ENCODE results near the gene GFPT2. TPM values are rescaled to one million over a fixed set of nuclear protein-coding genes. Genes with fewer than 3 reads are reported as not detected.

Gene GFPT2
- total RNA-seq, 1 donor from 2014 or later, result 2.4 TPM

DNA sequence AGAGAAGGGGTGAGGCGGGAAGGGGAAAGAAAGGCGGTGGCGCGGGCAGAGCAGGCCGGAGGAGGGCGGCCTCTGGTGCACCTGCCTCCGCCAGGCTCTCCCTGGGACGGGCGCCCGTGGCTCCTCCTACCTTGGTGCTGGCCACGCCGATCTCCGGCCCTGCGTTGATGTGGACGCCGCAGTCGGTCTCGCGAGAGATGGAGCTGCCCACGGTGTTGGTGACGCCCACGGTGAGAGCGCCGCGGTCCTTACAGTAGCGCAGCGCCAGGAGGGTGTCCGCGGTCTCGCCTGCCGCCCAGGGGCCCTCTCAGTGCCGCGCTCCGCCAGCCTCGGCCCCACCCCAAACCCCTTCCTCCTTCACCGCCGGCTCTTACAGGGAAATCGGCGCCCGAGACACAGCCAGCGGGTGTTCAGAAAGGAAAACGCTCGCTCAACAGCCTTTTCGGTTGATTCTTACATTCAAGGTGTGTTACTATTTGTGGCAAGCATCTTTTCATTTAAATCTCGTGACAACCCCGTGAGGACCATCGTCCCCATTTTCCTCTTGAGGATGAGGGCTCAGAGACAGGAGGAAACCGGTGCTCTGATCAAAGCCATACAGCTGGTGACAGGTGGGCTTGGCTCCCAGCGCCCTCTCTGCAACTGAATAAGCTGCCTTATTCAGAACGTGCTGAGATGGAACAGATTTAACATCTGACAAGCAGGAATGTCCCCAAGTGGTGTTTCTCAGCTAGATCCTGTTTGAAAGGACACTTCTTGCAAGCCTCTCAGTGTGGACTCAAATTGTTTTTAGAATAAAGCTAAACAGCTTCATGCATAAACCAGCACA, 39.2 kb downstream of the GFPT2 start:
- H3K4me3 ChIP-seq (ENCODE audit: low read depth, low read length), result no peak overlapping the region
- no peak for DNase-seq (ENCODE audit: low read depth)
- TF ChIP-seq CTCF (conservative IDR thresholded peaks at IDR 0.05; ENCODE audit: low read depth, low read length), result no peak

- TF ChIP-seq CTCF (conservative IDR thresholded peaks at IDR 0.05; ENCODE audit: low read depth, low read length), result no peak
- DNase-seq (ENCODE audit: low read depth), result no peak
- H3K4me3 ChIP-seq (ENCODE audit: low read depth, low read length), result no peak overlapping the region
These were observed 41.9 kb downstream of the GFPT2 start for GRCh38 chr5:180311216-180311615.

- no peak for DNase-seq (ENCODE audit: low read depth)
- no peak overlapping the region for H3K4me3 ChIP-seq (ENCODE audit: low read depth, low read length)
- no peak for TF ChIP-seq CTCF (conservative IDR thresholded peaks at IDR 0.05; ENCODE audit: low read depth, low read length)
These were observed 46.3 kb downstream of the GFPT2 start for GRCh38 chr5:180306796-180307195.

DNA sequence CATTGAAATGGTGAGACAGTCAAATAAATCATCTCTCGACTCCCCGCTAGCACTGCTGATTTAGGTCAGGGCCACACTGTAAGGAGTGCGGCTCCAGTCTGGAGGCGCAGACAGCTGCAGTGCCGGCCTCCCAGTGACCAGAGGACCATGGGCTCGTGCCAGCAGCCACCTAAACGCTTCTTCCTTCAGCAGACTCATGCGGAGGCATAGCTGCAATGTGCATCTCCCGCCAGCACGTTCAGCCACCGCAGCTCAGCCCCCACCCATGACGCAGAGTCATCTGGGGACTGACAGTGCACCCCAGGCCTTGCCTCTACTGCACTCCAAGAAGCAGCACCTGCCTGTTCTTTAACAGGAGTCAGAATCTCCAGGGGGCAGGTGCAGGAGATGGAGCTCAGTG, 47.7 kb downstream of the GFPT2 start:
- DNase-seq (ENCODE audit: low read depth), result no peak
- no peak for TF ChIP-seq CTCF (conservative IDR thresholded peaks at IDR 0.05; ENCODE audit: low read depth, low read length)
- no peak overlapping the region for H3K4me3 ChIP-seq (ENCODE audit: low read depth, low read length)

DNA sequence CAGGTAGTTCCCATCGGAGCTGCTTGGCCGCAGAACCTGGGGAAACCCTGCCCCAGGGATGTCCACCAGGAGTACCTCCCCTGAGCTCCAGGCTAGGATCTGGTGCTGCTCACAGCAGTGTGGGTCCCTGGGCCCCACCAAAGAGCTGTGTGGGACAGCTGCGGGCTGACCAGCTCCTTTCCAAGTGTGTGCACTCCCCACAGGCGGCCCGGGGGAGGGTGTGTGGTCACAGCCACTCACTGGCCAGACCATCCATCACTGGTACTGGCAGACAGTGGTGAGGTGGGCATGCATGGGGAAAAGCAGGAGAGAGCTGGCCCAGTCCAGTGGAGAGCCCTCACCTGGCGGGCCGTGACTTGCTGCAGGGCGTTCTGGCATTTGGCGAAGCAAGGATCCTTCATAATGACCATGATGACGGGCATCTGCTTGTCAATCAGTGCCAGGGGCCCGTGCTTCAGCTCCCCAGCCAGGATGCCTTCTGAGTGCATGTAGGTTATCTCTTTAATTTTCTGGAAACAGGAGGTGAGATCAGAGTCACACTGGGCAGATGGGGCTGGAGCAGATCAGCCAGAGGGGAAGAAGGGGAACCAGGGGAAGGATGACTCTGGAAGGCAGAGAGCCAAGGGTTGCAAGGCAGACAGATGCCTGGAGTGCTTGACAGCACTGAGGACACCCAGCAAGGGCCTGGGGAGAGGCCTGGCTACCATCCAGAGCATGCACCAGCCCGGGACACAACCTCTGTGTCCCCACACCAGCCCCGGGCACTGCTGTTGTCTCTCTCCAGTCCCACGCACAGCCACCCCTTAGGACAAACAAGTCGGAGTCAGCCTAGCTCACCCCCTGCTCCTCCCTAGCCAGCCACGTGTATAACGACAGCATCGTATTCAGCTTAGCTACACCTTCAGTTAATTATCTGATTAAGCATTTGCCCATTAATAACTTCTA, 48.4 kb downstream of the GFPT2 start:
- no peak for TF ChIP-seq CTCF (conservative IDR thresholded peaks at IDR 0.05; ENCODE audit: low read depth, low read length)
- H3K4me3 ChIP-seq (ENCODE audit: low read depth, low read length), result no peak overlapping the region
- no peak for DNase-seq (ENCODE audit: low read depth)

- no peak for TF ChIP-seq CTCF (conservative IDR thresholded peaks at IDR 0.05; ENCODE audit: low read depth, low read length)
- no peak for DNase-seq (ENCODE audit: low read depth)
- no peak overlapping the region for H3K4me3 ChIP-seq (ENCODE audit: low read depth, low read length)
These were observed 49.2 kb downstream of the GFPT2 start for GRCh38 chr5:180304016-180304292.

Data from epithelial cell of proximal tubule (primary cell).